GM18505 (cell line): ENCODE results near the gene KLHL20.
"Not testable (repeated sequence)": the region's sequence is repeated elsewhere in the genome, so short reads cannot be mapped to it uniquely, and the experiment has no call there.

Experiments
- ATAC-seq: cut with Tn5 transposase; IDR thresholded peaks from one replicate; pipeline ENCODE4 v1.9.1; 2021; ENCODE audit not compliant: unreplicated experiment
- POLR2A ChIP-seq: IDR thresholded peaks from 4 replicates; pipeline ENCODE4 v1.6.1; 2011; ENCODE audit warnings: borderline replicate concordance; ENCODE audit not compliant: insufficient read depth, insufficient read length; ENCODE audit errors: extremely low read depth

KLHL20 gene

DNA sequence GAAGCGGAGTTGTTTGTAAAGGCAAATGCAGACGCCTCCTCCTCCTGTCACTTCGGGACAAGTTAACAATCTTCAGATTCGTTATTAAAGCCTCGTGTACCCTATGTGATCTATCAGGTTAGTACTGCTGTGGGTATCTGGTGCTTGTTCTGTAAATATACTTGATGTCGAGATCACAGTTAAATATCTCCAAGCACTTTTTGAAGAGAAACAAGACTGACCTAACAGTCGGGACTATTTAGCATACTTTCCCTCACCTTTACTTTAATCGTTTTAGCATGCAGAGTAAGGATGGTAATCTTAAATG is 710 bp downstream of the KLHL20 start:
- TF ChIP-seq POLR2A: no peak
- no peak for ATAC-seq

DNA sequence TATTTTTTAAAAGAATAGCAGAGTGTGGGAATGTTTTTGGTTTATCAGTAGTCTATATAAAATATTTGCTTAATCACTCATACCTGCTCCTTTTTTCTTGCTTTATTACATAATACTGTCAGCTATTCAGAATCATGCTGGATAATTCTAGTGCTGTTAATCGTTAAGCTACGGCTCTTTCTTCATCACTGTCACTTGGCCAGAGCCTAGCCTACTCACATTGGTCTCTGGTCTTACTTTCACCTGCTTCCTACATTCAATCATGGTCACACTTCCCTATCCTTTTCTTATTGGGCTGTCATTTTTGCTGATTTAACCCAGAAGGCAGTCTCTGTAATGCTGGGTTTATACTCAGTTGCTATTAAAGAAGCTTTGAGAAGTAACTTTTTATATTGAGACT is 2.5 kb downstream of the KLHL20 start:
- no peak for TF ChIP-seq POLR2A
- ATAC-seq: no peak

DNA sequence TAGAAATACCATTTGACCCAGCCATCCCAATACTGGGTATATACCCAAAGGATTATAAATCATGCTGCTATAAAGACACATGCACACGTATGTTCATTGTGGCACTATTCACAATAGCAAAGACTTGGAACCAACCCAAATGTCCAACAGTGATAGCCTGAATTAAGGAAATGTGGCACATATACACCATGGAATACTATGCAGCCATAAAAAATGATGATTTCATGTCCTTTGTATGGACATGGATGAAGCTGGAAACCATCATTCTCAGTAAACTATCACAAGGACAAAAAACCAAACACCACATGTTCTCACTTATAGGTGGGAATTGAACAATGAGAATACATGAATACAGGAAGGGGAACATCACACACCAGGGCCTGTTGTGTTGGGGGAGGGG is 16.6 kb downstream of the KLHL20 start:
- not testable (repeated sequence) for ATAC-seq

DNA sequence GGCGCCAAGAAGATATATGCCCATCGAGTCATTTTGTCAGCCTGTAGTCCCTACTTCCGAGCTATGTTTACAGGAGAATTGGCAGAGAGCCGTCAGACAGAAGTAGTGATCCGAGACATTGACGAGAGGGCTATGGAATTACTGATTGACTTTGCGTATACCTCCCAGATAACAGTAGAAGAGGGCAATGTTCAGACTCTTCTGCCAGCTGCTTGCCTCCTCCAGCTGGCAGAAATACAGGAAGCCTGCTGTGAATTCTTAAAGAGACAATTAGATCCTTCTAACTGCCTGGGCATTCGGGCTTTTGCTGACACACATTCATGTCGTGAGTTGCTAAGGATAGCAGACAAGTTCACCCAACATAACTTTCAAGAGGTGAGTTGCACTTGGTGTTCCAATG is 19.1 kb downstream of the KLHL20 start:
- ATAC-seq: no peak
- TF ChIP-seq POLR2A: no peak

DNA sequence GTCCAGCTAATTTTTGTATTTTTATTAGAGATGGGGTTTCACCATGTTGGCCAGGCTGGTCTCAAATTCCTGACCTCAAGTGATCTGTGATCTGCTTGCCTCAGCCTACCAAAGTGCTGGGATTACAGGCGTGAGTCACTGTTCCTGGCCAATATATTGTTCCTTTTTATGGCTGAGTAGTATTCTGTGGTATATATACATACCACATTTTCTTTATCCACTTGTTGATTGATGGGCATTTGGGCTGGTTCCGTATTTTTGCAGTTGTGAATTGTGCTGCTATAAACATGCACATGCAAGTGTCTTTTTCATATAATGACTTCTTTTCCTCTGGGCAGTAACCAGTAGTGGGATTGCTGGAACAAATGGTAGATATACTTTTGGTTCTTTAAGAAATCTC is 21.3 kb downstream of the KLHL20 start:
- not testable (repeated sequence) for ATAC-seq

DNA sequence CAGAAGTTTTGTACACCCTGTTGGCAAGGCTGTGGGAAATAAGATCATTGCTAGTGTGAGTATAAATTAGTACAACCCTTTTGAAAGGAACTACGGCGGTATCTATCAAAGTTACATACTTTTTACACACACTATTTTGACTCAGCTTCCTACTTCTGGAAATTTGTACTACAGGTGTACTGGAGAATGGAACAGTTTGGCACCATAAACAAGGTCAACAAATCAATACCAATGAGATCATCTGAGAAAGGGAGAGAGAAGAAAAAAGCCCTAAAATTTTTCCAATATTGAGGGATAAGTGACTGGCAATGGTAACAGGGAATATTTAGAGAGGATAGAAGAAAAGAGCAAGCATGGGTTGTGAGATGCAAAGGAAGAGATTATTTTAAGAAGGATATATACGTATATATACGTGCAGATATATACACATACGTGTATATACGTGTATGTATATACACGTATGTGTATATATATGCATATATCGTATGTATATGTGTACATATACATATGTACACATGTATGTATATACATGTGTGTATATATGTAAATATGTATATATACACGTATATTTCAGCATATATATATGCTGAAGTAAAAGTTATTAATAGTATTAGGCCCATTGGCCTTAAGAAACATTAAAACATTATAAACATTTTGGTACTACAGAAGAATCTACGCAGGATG is 27.6 kb downstream of the KLHL20 start:
- no peak for TF ChIP-seq POLR2A
- ATAC-seq: no peak

DNA sequence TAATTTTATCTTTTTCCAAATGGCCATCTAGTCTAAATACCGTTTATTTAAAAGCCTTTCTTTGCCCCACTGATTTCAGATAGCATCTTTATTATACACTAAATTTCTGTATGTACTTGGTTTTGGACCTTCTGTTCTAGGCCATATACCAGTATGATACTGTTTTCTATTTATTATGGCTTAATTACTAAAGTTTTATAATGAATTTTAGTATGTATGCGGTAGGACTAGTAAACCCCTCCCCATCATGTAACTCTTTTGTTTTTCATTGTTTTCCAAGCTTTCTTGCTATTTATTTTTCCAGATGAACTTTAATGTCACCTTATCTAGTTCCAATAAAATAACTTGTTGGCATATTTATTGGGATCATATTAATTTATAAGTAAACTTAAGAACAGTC is 29.9 kb downstream of the KLHL20 start:
- ATAC-seq: no peak
- TF ChIP-seq POLR2A: no peak

DNA sequence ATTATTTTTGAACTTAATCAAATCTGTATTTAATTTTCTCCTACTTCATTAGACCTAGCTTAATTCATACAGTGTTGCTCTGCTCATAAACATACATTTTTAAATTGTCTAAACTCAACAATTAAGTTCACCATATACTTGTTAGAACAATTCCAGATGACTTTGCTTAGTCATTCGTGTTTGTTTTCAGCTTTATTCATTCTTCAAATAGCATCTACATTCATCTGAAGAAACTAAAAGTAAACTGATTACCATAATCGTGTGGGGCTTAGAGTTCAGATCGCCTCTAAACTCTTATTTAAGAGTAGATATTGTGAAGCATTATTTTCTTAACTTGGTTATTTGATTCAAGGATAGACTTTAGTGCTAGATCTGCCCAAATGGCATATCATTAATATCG is 34.4 kb downstream of the KLHL20 start:
- no peak for ATAC-seq
- TF ChIP-seq POLR2A: no peak

DNA sequence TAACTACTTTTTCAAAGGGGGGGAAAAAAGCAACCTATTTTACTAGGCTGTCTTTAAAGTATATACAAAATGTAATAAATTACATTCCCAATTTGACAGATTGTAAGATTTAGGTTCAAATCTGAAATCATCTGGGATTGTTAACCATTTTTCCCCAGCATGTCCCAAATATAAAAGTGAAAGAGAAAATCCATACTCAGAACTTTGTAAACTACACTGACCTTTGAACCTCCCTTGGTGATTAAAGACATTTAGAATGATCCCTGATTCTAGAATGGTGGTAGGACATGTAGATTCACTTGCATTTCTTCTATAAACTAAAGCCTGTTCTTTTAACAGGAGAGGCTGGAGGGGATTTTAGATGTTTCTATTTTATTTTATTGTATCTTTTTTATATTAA is 39.0 kb downstream of the KLHL20 start:
- no peak for TF ChIP-seq POLR2A
- no peak for ATAC-seq

DNA sequence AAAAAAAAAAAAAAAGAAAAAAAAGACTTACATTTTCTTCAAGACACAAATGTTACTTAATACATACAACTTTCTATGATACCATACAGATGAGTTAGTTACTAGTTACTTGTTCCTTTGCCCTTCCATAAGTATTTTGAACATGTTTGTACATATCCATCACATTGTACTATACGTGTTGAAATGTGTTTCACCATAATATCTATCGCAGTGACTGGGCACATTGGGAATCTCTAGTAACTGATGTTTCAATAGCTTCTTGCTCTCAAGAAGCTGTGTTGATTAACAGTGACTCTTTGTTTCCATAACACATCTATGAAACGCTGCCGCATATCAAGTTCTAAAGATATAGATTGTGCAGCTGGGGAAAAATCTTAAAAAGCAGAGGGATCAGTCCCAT is 42.9 kb downstream of the KLHL20 start:
- no peak for ATAC-seq
- no peak for TF ChIP-seq POLR2A

DNA sequence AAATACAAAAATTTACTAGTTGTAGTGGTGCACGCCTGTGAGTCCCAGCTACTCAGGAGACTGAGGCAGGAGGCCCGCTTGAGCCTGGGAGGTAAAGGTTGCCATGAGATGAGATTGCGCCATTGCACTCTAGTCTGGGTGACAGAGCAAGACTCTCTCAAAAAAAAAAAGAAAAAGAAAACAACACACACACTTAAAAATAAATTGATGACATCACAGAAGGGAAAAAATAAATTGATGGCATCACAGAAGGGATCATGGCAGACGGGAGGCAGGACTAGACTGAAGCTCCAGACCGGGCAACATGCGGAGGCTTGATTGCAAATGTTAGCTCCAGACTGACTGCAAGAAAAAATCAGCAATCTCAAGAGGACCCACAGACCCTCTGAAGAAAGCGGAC is 43.3 kb downstream of the KLHL20 start:
- no peak for ATAC-seq
- TF ChIP-seq POLR2A: no peak

DNA sequence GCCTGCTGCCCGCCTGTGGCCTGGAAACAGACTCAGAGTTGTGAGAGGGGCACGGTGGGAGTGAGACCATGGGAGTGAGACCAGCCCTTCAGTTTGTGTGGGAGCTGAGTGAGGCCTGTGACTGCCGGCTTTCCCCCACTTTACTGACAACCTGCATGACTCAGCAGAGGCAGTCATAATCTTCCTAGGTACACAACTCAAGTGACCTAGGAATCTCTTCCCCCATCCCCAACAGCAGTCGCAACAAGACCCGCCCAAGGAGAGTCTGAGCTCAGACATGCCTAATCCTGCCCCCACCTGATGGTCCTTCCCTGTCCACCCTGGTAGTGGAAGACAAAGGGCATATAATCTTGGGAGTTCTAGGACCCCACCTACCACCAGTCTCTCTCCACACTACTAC is 44.2 kb downstream of the KLHL20 start:
- no peak for TF ChIP-seq POLR2A
- ATAC-seq: no peak

DNA sequence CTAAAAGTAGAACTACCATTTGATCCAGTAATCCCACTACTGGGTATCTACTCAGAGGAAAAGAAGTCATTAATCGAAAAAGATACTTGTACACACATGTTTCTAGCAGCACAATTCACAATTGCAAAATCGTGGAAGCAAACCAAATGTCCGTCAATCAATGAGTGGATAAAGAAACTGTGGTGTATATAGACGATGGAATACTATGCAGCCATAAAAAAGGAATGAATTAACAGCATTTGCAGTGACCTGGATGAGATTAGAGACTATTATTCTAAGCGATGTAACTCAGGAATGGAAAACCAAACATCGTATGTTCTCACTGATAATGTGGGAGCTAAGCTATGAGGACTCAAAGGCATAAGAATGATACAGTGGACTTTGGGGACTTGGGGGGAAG is 49.5 kb downstream of the KLHL20 start:
- not testable (repeated sequence) for ATAC-seq

DNA sequence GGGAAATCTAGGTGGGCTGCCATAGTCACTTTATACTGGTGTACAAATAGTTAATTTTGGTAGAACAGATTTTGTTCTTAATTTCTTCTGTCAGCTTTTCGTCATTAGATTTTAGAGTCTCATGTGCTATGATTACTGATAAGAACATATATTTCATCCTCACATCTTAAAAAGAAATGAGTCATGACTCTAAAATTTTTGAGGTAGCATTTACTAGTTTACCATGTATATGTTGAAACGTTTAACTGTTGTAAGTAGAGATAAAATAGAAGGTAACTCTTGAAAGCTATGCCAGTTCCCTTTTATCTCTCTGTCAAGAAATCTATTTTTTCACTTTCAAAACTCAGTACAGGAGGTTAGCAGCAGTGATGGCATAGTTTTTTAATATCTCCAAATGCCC is 53.4 kb downstream of the KLHL20 start:
- no peak for TF ChIP-seq POLR2A
- no peak for ATAC-seq

DNA sequence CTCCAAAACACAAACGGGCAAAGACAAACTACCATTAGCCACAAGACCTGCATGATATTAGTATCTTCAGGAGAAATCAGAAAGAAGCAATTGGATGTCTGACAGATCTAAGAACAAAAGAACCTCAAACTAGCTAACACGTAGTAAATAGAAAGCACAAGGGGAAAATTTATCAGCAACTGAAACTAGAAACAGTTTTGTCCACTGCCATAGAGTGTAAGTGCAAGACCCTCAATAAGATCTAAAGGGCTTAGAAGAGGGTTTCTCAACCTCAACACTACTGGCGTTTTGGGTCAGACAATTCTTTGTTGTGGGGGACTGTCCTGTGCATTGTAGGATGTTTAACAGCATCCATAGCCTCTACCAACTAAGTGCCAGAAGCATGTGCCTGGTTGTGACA is 54.0 kb downstream of the KLHL20 start:
- TF ChIP-seq POLR2A: no peak
- no peak for ATAC-seq

DNA sequence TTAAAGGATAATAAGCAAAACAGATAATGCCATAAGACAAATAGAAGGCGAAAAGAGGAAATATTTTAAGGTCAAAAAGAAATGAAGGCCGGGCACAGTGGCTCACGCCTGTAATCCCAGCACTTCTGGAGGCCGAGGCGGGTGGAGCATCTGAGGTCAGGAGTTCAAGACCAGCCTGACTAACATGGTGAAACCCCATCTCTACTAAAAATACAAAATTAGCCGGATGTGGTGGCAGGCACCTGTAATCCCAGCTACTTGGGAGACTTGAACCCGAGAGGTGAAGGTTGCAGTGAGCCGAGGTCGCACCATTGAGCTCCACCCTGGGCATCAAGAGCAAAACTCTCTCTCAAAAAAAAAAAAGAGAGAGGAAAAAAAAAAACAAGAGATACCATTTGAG is 55.5 kb downstream of the KLHL20 start:
- not testable (repeated sequence) for ATAC-seq

DNA sequence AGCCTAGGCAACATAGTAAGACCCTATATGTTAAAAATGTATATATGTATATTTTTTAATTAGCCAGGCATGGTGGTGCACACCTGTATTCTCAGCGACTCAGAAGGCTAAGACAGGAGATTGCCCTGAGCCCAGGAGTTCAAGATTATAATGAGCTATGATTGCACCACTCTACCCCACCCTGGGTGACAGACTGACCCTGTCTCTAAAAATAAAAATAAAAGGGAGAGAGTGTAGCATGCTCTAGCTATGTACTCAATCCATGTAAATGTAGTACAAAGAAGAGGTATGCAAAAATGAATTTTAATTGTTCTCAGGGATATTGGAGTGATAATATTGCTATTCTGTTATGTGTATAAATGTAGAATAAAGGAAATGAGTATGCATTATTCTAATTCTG is 56.8 kb downstream of the KLHL20 start:
- TF ChIP-seq POLR2A: no peak
- no peak for ATAC-seq
